Nephron (organoid): ENCODE measurements around the gene PLEKHM2.

ENCODE experiments used
- H3K27ac Mint-ChIP-seq, 3 experiments: 2 replicates each; pipeline ENCODE4 v1.8.0; 2020; ENCODE audit warnings: mixed read lengths in 3 of 3, mild to moderate bottlenecking in 2 of 3, moderate library complexity in 1 of 3
- H3K27me3 Mint-ChIP-seq: 2 replicates; pipeline ENCODE4 v1.8.0; 2021; ENCODE audit warnings: low read depth, mild to moderate bottlenecking, moderate library complexity, mixed read lengths
- H3K36me3 Mint-ChIP-seq: 2 replicates; pipeline ENCODE4 v1.8.0; 2020; ENCODE audit warnings: low read depth, mixed read lengths
- H3K4me1 Mint-ChIP-seq: 2 replicates; pipeline ENCODE4 v1.8.0; 2020; ENCODE audit warnings: mixed read lengths
- H3K4me3 Mint-ChIP-seq, 3 experiments: 2 replicates each; pipeline ENCODE4 v1.8.0; 2020; ENCODE audit warnings: mild to moderate bottlenecking in 3 of 3, mixed read lengths in 3 of 3, moderate library complexity in 2 of 3
- H3K9me3 Mint-ChIP-seq: 2 replicates; pipeline ENCODE4 v1.8.0; 2020; ENCODE audit warnings: mixed read lengths
- TF ChIP-seq, protein P1 (sequence below), 3 experiments: fragments of 200-600 bp; sonication (generic); IDR thresholded peaks; one replicate each; pipeline ENCODE4 v1.5.0; 2021; ENCODE audit warnings: antibody characterized with exemption in 3 of 3; ENCODE audit not compliant: unreplicated experiment in 3 of 3

PLEKHM2 gene

DNA sequence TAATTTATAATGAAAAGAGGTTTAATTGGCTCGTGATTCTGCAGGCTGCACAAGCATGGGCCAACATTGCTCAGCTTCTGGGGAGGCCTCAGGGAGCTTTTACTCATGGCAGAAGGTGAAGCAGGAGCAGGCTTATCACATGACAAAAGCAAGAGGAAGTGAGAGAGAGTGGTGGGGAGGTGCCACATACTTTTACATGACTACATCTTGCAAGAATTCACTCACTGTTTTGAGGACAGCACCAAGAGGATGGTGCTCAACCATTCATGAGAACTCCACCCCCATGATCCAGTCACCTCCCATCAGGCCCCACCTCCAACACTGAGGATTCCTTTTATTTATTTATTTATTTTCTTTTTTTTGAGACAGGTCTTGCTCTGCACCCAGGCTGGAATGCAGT, 5.5 kb upstream of the PLEKHM2 start:
- no peaks in the 10 kb centered on the region for H3K36me3 Mint-ChIP-seq
- H3K27ac Mint-ChIP-seq, result no peak overlapping the region
- H3K9me3 Mint-ChIP-seq, result peaks cover 2% of the 10 kb centered on the region
- TF ChIP-seq, protein P1, sequence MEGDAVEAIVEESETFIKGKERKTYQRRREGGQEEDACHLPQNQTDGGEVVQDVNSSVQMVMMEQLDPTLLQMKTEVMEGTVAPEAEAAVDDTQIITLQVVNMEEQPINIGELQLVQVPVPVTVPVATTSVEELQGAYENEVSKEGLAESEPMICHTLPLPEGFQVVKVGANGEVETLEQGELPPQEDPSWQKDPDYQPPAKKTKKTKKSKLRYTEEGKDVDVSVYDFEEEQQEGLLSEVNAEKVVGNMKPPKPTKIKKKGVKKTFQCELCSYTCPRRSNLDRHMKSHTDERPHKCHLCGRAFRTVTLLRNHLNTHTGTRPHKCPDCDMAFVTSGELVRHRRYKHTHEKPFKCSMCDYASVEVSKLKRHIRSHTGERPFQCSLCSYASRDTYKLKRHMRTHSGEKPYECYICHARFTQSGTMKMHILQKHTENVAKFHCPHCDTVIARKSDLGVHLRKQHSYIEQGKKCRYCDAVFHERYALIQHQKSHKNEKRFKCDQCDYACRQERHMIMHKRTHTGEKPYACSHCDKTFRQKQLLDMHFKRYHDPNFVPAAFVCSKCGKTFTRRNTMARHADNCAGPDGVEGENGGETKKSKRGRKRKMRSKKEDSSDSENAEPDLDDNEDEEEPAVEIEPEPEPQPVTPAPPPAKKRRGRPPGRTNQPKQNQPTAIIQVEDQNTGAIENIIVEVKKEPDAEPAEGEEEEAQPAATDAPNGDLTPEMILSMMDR (IDR thresholded peaks at IDR 0.05; ENCODE audit: unreplicated experiment in 3 of 3), result no peak
- peaks cover 10% of the 10 kb centered on the region for H3K4me1 Mint-ChIP-seq
- no peak overlapping the region for H3K4me3 Mint-ChIP-seq
- peaks cover 8% of the 10 kb centered on the region for H3K27me3 Mint-ChIP-seq

DNA sequence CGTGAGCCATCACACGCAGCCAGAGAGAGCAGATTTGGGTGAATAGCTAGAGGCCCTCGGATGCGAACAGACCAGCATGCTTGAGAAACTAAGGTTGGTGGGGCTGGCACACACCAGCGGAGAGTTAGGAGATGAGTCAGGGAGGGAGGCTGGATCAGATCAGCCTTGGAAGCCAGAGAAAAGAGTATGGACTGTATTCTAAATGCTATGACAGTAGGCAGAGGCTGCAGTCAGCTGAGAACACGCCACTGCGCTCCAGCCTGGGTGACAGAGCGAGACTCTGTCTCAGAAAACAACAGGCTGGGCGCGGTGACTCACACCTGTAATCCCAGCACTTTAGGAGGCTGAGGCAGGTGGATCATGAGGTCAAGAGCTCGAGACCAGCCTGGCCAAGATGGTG, 4.0 kb upstream of the PLEKHM2 start:
- TF ChIP-seq, protein P1 (IDR thresholded peaks at IDR 0.05; ENCODE audit: unreplicated experiment in 3 of 3), result no peak

DNA sequence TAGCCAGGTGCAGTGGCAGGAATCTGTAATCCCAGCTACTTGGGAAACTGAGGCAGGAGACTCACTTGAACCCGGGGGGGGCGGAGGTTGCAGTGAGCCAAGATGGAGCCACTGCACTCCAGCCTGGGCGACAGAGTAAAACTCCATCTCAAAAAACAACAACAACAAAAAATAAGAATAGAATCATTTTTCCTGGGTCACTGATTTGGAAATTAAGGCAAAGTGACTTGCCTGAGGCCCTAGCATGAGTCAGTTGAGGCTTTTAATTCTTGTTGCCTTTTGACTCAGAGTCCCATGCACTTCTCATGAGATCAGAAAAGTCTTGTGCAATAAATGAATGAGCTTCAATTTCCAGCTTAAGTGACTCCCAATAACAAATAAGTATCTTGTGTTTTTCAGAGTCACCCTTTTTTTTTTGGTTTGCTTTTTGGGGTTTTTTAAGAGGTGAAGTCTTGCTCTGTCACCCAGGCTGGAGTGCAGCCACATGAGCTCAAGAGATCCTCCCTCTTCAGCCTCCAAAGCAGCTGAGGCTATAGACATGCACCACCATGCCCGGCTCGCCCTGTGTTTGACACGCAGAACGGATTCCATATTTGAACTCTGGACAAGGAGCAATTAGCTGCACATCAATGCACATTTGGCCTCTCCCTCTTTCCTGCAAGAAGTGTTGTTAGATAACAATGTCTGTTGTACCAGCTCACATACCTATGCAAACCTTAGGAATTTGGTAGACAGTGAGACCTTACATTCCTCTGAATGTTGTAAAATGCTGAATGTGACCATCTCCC, 3.4 kb upstream of the PLEKHM2 start:
- TF ChIP-seq, protein P1 (IDR thresholded peaks at IDR 0.05; ENCODE audit: unreplicated experiment in 3 of 3), result no peak
- Mint-ChIP-seq H3K27ac (peak overlapping the region; percentile 51 to 84 (median 71)), H3K9me3 (peaks cover 2% of the 10 kb centered on the region), H3K4me3 (peak overlapping the region; percentile 71 to 88 (median 79)), H3K4me1 (peaks cover 19% of the 10 kb centered on the region), H3K36me3 (peaks cover 3% of the 10 kb centered on the region), H3K27me3 (peaks cover 6% of the 10 kb centered on the region)

More for the DNA sequence above, 4.0 kb upstream of the PLEKHM2 start:
- Mint-ChIP-seq H3K4me3 (peak overlapping the region; percentile 21 to 75 (median 37)), H3K27ac (peak overlapping the region in 2 of 3 experiments; percentile 8 to 31), H3K27me3 (peaks cover 8% of the 10 kb centered on the region), H3K4me1 (peaks cover 12% of the 10 kb centered on the region), H3K9me3 (peaks cover 2% of the 10 kb centered on the region), H3K36me3 (no peaks in the 10 kb centered on the region)

DNA sequence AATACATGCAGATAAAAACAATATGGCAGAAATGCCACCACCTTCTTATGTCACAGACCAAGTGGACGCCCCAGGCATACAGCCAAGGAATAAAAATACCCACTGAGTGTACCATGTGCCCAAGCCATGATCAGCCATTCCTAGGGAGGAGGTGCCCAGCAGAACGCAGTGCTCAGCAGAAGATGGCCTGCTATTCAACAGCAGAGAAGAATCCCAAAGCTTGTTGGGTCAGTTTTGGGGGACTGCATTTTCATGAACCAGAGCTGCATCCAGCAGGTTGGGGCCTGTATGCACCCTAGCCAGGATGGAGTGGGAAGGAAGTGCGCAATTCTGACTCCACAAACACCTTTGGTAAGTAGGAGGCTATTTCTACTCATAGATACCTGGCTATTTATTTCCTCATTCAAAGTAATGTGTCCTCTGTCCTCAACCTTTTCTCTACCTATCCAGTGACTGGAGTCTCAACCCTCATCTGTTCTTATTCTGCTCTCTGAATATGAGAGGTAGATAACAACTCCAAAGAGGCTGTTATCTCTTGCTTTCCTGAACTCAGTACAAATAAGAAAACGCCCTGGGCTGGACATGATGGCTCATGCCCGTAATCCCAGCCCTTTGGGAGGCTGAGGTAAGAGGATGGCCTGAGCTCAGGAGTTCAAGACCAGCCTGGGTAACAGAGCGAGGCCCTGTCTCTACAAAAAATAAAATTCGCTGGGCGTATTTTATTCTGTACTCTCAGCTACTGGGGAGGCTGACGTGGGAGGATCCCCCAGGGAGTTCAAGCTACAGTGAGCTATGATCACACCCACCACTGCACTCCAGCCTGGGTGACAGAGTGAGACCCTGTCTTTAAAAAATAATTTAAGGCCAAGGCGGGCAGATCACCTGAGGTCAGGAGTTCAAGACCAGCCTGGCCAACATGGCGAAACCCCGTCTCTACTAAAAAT, 2.5 kb upstream of the PLEKHM2 start:
- peaks cover 2% of the 10 kb centered on the region for H3K9me3 Mint-ChIP-seq
- H3K27me3 Mint-ChIP-seq, result peaks cover 6% of the 10 kb centered on the region
- H3K4me3 Mint-ChIP-seq, result peak overlapping the region; percentile 71 to 88 (median 79)
- H3K4me1 Mint-ChIP-seq, result peaks cover 22% of the 10 kb centered on the region
- TF ChIP-seq, protein P1 (IDR thresholded peaks at IDR 0.05; ENCODE audit: unreplicated experiment in 3 of 3), result no peak
- peaks cover 7% of the 10 kb centered on the region for H3K36me3 Mint-ChIP-seq
- peak overlapping the region; percentile 51 to 84 (median 71) for H3K27ac Mint-ChIP-seq

DNA sequence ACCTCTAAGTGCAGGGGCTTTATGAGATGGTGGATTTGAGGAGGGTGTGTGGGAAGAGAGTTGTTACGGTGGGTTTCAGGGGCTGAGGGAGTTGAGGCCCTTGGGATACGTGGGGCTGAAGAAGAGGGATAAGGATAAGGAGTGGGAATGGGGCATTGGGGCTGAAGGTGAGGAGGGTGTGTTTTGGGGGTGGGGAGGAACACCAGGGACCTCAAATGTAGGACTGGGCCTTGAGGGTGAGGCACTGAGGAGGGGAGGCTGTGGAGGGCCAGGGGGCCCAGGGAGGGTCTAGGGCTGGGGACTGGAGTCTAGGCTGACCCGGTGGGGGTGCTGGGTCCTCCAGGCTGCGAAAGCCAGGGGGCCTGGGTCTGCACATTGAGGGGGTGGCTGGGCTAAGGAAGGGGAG, 1.2 kb upstream of the PLEKHM2 start:
- peak overlapping the region; percentile 88 to 92 (median 89) for H3K4me3 Mint-ChIP-seq
- peaks cover 2% of the 10 kb centered on the region for H3K9me3 Mint-ChIP-seq
- TF ChIP-seq, protein P1 (IDR thresholded peaks at IDR 0.05; ENCODE audit: unreplicated experiment in 3 of 3), result no peak
- peaks cover 6% of the 10 kb centered on the region for H3K27me3 Mint-ChIP-seq
- peaks cover 13% of the 10 kb centered on the region for H3K36me3 Mint-ChIP-seq
- H3K27ac Mint-ChIP-seq, result peak overlapping the region; percentile 94 to 98 (median 97)
- peaks cover 29% of the 10 kb centered on the region for H3K4me1 Mint-ChIP-seq
